SIG-M5 (cell line): Measurements from ENCODE around the gene TP53I11.

Source experiments
- DNase-seq: peaks from one replicate; lab custom pipeline; 2025; lab: John Stamatoyannopoulos, UW

TP53I11 gene

GRCh38 chr11:44885065-44885810, 65.4 kb downstream of the TP53I11 start:
- no peak for DNase-seq

GRCh38 chr11:44884056-44884455, 66.6 kb downstream of the TP53I11 start:
- DNase-seq, result no peak

GRCh38 chr11:44883277-44883676, 67.4 kb downstream of the TP53I11 start:
- DNase-seq, result no peak
